SU-DHL-6 (cell line): ENCODE measurements around the gene HIF3A.

ENCODE experiments used
- CTCF ChIP-seq: fragments of 200-600 bp; sonication (generic); IDR thresholded peaks from one replicate; pipeline ENCODE4 v1.5.1; 2017; ENCODE audit warnings: antibody characterized with exemption, mild to moderate bottlenecking, low read length, moderate library complexity; ENCODE audit not compliant: insufficient read depth, poor library complexity, severe bottlenecking
- EZH2phosphoT487 ChIP-seq: fragments of 200-600 bp; sonication (generic), shearing (Covaris generic); conservative IDR thresholded peaks from 2 replicates; pipeline ENCODE4 v1.6.1; 2018; ENCODE audit warnings: mild to moderate bottlenecking, antibody characterized with exemption, low read length, moderate library complexity, mixed read lengths

GRCh38 chr19:46390121-46390858 is 93.4 kb downstream of the HIF3A start:
- no peak for TF ChIP-seq CTCF
- no peak for TF ChIP-seq EZH2phosphoT487
